ENCODE results near the gene SPAG6. TPM values are rescaled to one million over a fixed set of nuclear protein-coding genes. Genes with fewer than 3 reads are reported as not detected.
"Not testable (repeated sequence)": the region's sequence is repeated elsewhere in the genome, so short reads cannot be mapped to it uniquely, and the experiment has no call there.

SPAG6 gene
- total RNA-seq, 1 donor from 2014 or later: not detected

DNA sequence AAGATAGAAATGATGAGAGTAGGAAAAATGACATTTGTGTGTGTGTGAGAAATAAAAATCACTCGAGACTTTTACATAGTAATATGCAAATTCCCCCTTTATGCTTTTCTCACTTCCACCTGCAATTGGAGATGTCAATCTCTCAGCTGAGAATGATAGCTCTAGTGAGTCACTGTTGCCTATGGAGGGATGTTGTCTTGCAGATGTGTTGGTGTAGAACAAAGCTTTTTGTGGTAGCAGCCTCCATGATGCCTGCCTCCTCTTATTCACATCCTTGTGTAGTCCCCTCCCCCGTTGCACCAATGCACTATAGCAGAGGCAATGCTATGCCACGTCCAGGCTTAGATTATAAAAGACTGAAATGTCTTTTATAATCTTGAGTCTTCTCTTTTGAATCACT, 33.8 kb downstream of the SPAG6 start:
- H3K4me1 Mint-ChIP-seq: peaks cover 17% of the 10 kb centered on the region
- H3K36me3 Mint-ChIP-seq (ENCODE audit: low read depth): no peaks in the 10 kb centered on the region
- intact Hi-C loops (cut with micrococcal nuclease): loop anchor here (1.0 to 5.0 kb wide), 5 partner anchors 12 to 1828 kb away; partner anchors contain the start of gene KIAA1217
- H3K27me3 Mint-ChIP-seq: peaks cover 4% of the 10 kb centered on the region
- H3K27ac Mint-ChIP-seq: peak overlapping the region; percentile 74
- DNase-seq: peak; percentile 74
- H3K9me3 Mint-ChIP-seq: no peaks in the 10 kb centered on the region
- H3K4me3 Mint-ChIP-seq: peak overlapping the region; percentile 10

DNA sequence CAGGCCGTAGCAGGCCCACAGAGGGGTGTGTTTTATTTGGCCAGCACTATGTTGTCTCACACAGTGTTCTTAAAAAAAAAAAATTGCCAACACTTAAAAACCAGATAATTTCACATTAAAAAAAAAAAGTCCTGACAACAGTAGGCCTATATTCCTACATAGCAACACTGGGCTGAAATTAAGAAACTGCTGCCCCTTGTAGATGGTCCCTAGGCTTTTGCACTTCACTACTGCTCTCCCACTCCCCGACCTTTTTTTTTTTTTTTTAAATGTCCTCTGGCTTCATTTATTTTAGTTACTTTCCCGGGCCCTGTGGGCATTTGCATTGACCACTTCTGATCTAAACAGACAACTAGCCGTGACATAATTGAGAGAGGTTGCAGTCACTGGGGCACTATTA, 36.0 kb downstream of the SPAG6 start:
- no peaks in the 10 kb centered on the region for H3K36me3 Mint-ChIP-seq (ENCODE audit: low read depth)
- intact Hi-C loops (cut with micrococcal nuclease): no loop called here
- no peak overlapping the region for H3K4me3 Mint-ChIP-seq
- H3K27me3 Mint-ChIP-seq: peaks cover 4% of the 10 kb centered on the region
- no peaks in the 10 kb centered on the region for H3K9me3 Mint-ChIP-seq
- H3K27ac Mint-ChIP-seq: no peak overlapping the region
- peaks cover 14% of the 10 kb centered on the region for H3K4me1 Mint-ChIP-seq
- DNase-seq: no peak

DNA sequence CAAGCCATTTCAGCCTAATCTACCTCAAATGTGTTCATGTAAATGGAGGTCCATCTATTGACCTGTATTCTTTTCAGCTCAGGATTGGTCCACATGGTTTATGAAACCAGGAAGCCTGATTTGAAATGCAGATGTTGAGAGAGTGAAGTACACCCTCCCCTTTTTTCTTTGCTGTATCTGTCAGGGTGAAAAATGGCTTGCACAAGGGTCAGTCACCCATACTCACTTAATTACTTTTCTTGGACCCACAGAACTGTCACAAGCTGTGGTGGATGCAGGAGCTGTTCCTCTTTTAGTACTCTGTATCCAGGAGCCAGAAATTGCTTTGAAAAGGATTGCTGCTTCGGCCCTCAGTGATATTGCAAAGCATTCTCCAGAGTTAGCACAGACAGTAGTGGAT, 41.2 kb downstream of the SPAG6 start:
- H3K4me3 Mint-ChIP-seq: no peak overlapping the region
- no peaks in the 10 kb centered on the region for H3K9me3 Mint-ChIP-seq
- H3K36me3 Mint-ChIP-seq (ENCODE audit: low read depth): no peaks in the 10 kb centered on the region
- no peak overlapping the region for H3K27ac Mint-ChIP-seq
- intact Hi-C loops (cut with micrococcal nuclease): no loop called here
- peaks cover 15% of the 10 kb centered on the region for H3K27me3 Mint-ChIP-seq
- H3K4me1 Mint-ChIP-seq: peaks cover 3% of the 10 kb centered on the region
- DNase-seq: no peak

DNA sequence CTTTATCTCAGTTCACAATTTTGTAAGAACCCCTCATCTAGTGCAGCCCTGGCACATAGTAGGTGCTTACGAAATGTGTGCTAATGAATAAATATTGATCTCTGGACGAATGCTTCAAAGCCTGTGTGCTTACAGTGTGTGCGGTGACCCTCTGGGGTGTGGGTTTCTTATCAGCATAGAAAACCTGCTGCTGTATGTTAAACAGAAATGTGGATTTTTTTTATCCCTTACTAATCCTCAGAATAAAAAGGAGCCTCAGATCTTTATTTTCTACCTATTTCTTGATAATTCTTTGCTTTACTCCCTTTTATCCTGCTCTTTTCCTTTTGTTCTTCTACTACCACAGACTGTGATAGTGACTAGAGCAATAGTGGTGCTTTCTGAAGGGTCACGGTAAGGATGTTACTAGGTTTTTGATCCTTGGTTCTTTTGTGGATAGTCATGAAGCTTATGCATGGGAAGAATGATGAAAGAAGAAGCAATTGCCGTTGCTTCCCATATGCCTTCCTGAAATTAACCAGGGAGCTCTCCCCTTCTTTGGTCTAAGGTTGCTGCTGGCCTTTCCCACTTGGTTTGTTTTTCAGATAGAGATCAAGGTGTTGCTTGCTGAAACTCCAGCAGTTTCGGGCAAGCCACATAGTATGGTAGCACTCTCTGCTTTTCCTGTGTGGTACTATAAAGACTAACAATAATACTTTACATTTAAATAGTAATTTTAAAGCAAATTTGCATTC, 44.7 kb downstream of the SPAG6 start:
- H3K27me3 Mint-ChIP-seq: peaks cover 19% of the 10 kb centered on the region
- no peak for DNase-seq
- H3K4me1 Mint-ChIP-seq: no peaks in the 10 kb centered on the region
- no peaks in the 10 kb centered on the region for H3K9me3 Mint-ChIP-seq
- no peak overlapping the region for H3K27ac Mint-ChIP-seq
- no peak overlapping the region for H3K4me3 Mint-ChIP-seq
- no peaks in the 10 kb centered on the region for H3K36me3 Mint-ChIP-seq (ENCODE audit: low read depth)
- intact Hi-C loops (cut with micrococcal nuclease): no loop called here

DNA sequence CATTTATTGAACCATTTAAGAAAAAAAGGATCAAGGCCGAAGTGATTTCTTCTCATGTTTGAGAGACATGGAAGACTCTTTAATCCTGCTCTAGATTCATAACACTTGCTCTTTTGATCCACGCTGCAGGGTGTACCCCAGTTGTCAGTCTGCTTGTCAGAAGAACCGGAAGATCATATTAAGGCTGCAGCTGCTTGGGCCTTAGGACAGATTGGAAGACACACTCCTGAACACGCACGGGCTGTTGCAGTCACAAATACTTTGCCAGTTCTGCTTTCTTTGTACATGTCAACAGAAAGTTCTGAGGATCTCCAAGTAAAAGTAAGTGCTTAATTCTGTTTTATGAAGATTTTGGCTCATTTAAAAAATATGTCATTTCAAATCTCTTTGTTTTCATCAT, 46.3 kb downstream of the SPAG6 start:
- intact Hi-C loops (cut with micrococcal nuclease): no loop called here
- no peaks in the 10 kb centered on the region for H3K4me1 Mint-ChIP-seq
- no peak overlapping the region for H3K27ac Mint-ChIP-seq
- H3K9me3 Mint-ChIP-seq: peaks cover 3% of the 10 kb centered on the region
- H3K36me3 Mint-ChIP-seq (ENCODE audit: low read depth): no peaks in the 10 kb centered on the region
- DNase-seq: no peak
- H3K4me3 Mint-ChIP-seq: no peak overlapping the region
- peaks cover 19% of the 10 kb centered on the region for H3K27me3 Mint-ChIP-seq

DNA sequence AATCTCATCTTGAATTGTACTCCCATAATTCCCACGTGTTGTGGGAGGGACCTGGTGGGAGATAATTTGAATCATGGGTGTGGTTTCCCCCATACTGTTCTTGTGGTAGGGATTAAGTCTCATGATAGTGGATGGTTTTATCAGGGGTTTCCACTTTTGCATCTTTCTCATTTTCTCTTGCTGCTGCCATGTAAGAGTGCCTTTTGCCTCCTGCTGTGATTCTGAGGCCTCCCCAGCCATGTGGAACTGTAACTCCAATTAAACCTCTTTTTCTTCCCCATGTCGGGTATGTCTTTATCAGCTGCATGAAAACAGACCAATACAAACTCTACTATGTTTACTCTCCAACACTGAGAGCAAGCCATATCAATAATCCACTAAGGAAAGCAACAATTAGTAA, 50.9 kb downstream of the SPAG6 start:
- H3K4me1 Mint-ChIP-seq; H3K4me3 Mint-ChIP-seq; H3K36me3 Mint-ChIP-seq (ENCODE audit: low read depth); H3K9me3 Mint-ChIP-seq; H3K27ac Mint-ChIP-seq; DNase-seq; intact Hi-C loops (cut with micrococcal nuclease): not testable (repeated sequence)
- peaks cover 16% of the 10 kb centered on the region for H3K27me3 Mint-ChIP-seq

DNA sequence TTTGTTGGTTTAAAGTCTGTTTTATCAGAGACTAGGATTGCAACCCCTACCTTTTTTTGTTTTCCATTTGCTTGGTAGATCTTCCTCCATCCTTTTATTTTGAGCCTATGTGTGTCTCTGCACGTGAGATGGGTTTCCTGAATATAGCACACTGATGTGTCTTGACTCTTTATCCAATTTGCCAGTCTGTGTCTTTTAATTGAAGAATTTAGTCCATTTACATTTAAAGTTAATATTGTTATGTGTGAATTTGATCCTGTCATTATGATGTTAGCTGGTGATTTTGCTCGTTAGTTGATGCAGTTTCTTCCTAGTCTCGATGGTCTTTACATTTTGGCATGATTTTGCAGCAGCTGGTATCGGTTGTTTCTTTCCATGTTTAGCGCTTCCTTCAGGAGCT, 61.6 kb downstream of the SPAG6 start:
- DNase-seq; H3K9me3 Mint-ChIP-seq; H3K27me3 Mint-ChIP-seq; intact Hi-C loops (cut with micrococcal nuclease); H3K36me3 Mint-ChIP-seq (ENCODE audit: low read depth); H3K4me3 Mint-ChIP-seq; H3K27ac Mint-ChIP-seq; H3K4me1 Mint-ChIP-seq: not testable (repeated sequence)

DNA sequence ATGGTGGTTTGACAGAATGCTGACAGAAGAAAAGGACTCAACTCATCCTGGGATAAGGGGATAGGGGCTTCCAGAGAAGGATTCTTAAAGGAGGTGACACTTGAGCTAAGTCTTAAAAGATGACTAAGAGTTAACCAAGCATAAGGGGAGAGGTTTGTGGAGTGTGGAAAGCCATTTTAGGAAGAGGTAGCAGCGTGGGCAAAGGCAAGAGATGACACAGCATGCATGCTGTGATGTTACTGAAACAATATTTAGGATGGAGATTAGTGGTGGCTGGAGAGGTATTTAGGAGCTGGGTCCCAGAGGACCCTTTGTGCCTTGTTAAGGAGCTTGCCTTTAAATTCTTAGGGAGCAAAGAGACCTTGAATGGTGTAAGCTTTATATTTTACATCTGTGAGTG, 65.1 kb downstream of the SPAG6 start:
- DNase-seq: no peak
- peaks cover 6% of the 10 kb centered on the region for H3K27me3 Mint-ChIP-seq
- intact Hi-C loops (cut with micrococcal nuclease): no loop called here
- H3K4me3 Mint-ChIP-seq: no peak overlapping the region
- H3K9me3 Mint-ChIP-seq: peaks cover 5% of the 10 kb centered on the region
- H3K36me3 Mint-ChIP-seq (ENCODE audit: low read depth): no peaks in the 10 kb centered on the region
- H3K4me1 Mint-ChIP-seq: peaks cover 2% of the 10 kb centered on the region
- no peak overlapping the region for H3K27ac Mint-ChIP-seq

DNA sequence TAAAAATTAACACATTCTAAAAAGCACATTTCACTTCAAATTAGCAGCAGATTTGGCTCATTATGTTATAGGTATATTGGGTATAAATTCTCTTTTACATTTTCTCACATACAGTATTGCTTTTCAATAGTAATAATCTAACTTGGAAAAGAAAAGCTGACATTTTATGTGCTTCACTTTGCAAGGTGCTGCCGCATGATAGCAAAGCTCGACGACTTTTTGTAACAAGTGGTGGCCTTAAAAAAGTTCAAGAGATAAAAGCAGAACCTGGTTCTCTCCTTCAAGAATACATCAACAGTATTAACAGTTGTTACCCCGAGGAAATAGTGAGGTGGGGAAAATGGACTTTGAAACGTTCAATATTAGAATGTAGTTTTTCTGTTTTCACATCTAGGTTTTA, 65.5 kb downstream of the SPAG6 start:
- peaks cover 2% of the 10 kb centered on the region for H3K4me1 Mint-ChIP-seq
- no peak for DNase-seq
- H3K27ac Mint-ChIP-seq: no peak overlapping the region
- H3K36me3 Mint-ChIP-seq (ENCODE audit: low read depth): no peaks in the 10 kb centered on the region
- H3K27me3 Mint-ChIP-seq: peaks cover 6% of the 10 kb centered on the region
- H3K4me3 Mint-ChIP-seq: no peak overlapping the region
- H3K9me3 Mint-ChIP-seq: peaks cover 5% of the 10 kb centered on the region
- intact Hi-C loops (cut with micrococcal nuclease): no loop called here

DNA sequence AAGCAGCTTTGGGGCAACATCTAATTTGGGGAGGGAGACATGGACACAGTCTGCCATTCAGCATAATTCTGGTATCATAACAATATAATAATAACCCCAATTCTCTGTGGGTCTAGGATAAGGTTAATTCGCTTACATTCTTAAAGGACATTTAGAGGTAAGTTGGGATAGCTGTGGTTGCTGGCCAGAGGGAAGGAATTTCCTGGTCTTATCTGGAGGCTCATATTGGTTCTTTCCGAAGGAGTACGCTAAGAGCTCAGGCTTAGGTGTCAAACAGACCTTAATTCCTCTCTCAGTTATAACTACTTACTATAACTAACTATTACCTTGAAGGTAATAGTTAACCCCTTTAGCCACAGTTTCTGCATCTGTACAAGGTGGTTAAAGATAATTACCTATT, 68.8 kb downstream of the SPAG6 start:
- Mint-ChIP-seq H3K9me3 (no peaks in the 10 kb centered on the region), H3K27me3 (peaks cover 9% of the 10 kb centered on the region), H3K36me3 (ENCODE audit: low read depth) (no peaks in the 10 kb centered on the region), H3K4me3 (no peak overlapping the region), H3K27ac (no peak overlapping the region), H3K4me1 (peaks cover 2% of the 10 kb centered on the region)
- DNase-seq: no peak
- intact Hi-C loops (cut with micrococcal nuclease): no loop called here

DNA sequence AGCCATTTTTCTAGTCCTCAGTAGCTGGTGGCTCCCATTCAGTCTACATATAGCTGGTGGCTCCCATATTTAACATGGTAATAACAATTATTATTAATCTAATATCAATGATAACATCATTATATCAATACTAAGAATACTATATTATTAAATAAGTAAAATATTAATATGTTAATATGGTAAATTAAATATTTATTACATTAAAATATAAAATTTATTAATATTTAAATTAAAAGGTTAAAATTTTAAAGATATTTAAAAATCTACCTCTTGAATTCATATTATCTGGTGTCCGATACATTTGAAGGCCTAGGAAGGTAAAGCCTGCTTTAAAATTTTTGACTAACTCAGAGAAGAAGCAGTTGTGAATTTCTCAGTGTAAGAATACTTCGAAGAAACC, 69.8 kb downstream of the SPAG6 start:
- intact Hi-C loops (cut with micrococcal nuclease): no loop called here
- no peaks in the 10 kb centered on the region for H3K9me3 Mint-ChIP-seq
- H3K27ac Mint-ChIP-seq: no peak overlapping the region
- peaks cover 2% of the 10 kb centered on the region for H3K4me1 Mint-ChIP-seq
- no peak for DNase-seq
- peaks cover 7% of the 10 kb centered on the region for H3K27me3 Mint-ChIP-seq
- no peak overlapping the region for H3K4me3 Mint-ChIP-seq
- no peaks in the 10 kb centered on the region for H3K36me3 Mint-ChIP-seq (ENCODE audit: low read depth)

DNA sequence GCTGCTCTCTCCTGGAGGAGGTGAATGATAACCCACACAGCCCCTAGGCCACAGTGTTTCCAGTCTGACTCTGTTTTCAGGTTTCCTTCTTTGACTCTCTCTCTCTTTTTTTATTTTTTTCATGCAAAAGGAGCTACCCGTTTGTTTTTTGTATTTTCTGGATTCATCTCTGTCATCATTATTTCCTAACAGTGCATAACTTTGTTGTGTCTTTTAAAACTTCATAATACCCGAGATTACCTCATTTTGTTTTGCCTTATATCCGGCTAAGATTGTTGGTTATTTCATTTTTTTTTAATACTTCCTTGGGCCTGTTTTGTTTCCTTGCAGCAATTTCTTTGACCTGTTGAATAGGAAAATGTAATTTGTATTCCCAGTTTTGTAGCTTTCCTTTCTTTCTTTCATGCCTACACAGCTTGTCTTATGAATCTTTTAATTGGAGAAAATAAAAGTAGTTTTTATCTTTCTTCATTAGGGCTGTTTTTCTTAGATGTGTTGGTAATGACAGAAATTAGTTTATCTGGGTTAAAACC, 72.5 kb downstream of the SPAG6 start:
- Mint-ChIP-seq H3K4me1 (no peaks in the 10 kb centered on the region), H3K9me3 (no peaks in the 10 kb centered on the region), H3K27me3 (peaks cover 4% of the 10 kb centered on the region), H3K4me3 (no peak overlapping the region), H3K36me3 (ENCODE audit: low read depth) (no peaks in the 10 kb centered on the region), H3K27ac (no peak overlapping the region)
- no peak for DNase-seq
- intact Hi-C loops (cut with micrococcal nuclease): no loop called here

DNA sequence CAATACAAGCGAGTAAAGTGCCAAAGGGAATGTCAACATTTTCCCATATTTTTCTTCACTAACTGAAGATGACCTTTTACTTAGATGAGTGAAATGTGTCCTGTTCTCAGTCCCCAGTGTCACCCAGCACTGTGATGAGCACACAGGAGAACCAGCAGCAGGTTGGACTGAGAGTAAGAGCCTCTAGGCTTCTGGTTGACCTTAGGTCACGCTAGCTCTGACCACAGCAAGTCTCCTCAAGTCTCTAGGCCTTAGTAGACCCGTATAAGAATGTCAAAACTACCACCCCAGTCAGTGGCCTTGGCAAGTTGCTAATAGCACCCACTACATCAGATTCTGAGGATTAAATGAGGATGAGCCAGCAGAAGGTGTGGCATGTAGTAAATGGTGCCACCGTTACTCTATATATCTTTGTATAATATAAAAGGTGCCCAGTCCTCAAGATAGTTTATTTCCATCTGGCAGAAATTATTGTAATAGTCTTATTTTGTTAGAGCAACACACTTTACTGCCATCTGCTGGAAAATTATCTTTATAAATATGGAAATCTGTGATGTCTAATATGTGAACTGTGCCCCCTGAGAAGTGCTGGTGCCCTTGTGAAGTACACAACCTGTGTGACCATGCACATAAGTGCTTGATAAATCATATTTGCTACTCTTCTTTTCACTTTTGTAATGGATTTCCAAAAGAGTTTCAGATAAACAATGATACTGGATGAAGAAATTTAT, 75.7 kb downstream of the SPAG6 start:
- no peak overlapping the region for H3K27ac Mint-ChIP-seq
- DNase-seq: peak; percentile 56
- H3K9me3 Mint-ChIP-seq: no peaks in the 10 kb centered on the region
- H3K4me1 Mint-ChIP-seq: no peaks in the 10 kb centered on the region
- no peak overlapping the region for H3K4me3 Mint-ChIP-seq
- intact Hi-C loops (cut with micrococcal nuclease): no loop called here
- H3K36me3 Mint-ChIP-seq (ENCODE audit: low read depth): no peaks in the 10 kb centered on the region
- peaks cover 4% of the 10 kb centered on the region for H3K27me3 Mint-ChIP-seq

DNA sequence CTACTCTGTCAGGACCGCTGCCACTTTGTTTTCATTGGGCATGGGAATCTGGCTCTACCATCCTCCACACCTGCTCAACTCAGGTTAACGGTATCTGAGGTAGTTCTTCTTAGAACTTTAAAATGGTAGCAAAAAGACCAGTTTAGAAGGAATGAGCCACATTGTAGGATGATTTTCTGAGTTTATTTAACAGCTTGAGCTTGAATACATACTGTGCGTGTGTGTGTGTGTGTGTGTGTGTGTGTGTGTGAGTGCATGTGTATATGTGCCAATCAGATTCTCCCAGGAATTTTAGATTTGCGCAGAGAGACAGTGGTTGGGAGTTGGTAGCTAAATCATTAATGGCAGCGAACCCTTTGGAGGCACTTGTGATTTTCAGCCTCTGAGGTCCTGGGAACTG, 81.4 kb downstream of the SPAG6 start:
- Mint-ChIP-seq H3K27me3 (peaks cover 47% of the 10 kb centered on the region), H3K4me3 (no peak overlapping the region), H3K36me3 (ENCODE audit: low read depth) (no peaks in the 10 kb centered on the region), H3K27ac (no peak overlapping the region), H3K4me1 (peaks cover 5% of the 10 kb centered on the region), H3K9me3 (no peaks in the 10 kb centered on the region)
- intact Hi-C loops (cut with micrococcal nuclease): no loop called here
- DNase-seq: peak; percentile 45
